Ectodermal cell (in vitro differentiated cells): ENCODE results near the gene ULBP2.
"Not testable (repeated sequence)": the region's sequence is repeated elsewhere in the genome, so short reads cannot be mapped to it uniquely, and the experiment has no call there.

Source experiments
- H3K27ac ChIP-seq: 2 replicates; pipeline ENCODE4 v1.7.0; 2013; ENCODE audit warnings: mild to moderate bottlenecking, low read depth, low read length; ENCODE audit not compliant: insufficient read depth, poor library complexity, severe bottlenecking
- H3K27me3 ChIP-seq: 2 replicates; pipeline ENCODE4 v1.7.0; 2013; ENCODE audit warnings: mild to moderate bottlenecking, low read length; ENCODE audit not compliant: insufficient read depth, control insufficient read depth, poor library complexity, severe bottlenecking
- H3K36me3 ChIP-seq: one replicate; pipeline ENCODE4 v1.7.0; 2013; ENCODE audit warnings: low read length; ENCODE audit not compliant: control insufficient read depth, insufficient read depth
- H3K4me1 ChIP-seq: one replicate; pipeline ENCODE4 v1.7.0; 2013; ENCODE audit warnings: low read length; ENCODE audit not compliant: control insufficient read depth, insufficient read depth
- H3K4me3 ChIP-seq: 2 replicates; pipeline ENCODE4 v1.7.0; 2013; ENCODE audit warnings: low read depth, low read length, control low read depth; ENCODE audit not compliant: insufficient read depth
- H3K9me3 ChIP-seq: 2 replicates; pipeline ENCODE4 v1.7.0; 2013; ENCODE audit warnings: mild to moderate bottlenecking, low read length, moderate library complexity; ENCODE audit not compliant: control insufficient read depth
- WGBS, 2 experiments: methylation state at CpG; one replicate each; pipeline ENCODE4 v1.1.7; 2013; ENCODE audit warnings: missing lambda C conversion rate in 2 of 2; 5-methylcytosine and 5-hydroxymethylcytosine counted together

Gene ULBP2

DNA sequence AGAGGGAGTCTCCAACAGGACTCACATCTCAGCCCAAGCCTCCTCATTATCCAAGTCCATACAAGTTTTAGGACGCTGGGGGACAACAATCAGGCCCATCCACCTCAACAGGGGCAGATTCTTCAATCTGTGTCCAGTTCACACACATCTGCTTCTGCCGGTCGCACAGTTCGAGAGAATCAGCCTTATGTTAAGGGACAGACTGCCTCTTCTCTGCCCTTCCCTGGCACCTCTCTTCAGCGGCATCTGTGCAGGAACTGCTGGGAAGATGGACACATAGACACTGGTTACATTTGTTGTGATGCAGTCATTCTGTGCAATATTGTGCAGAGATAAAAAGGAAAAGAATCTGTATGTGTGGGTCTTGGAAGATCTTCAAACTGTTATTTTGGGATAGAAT is 43.0 kb downstream of the ULBP2 start:
- WGBS, 2 experiments = 70 to 73% methylated on average over 5 of the region's 5 CpGs
- H3K4me3 ChIP-seq = no peak overlapping the region
- H3K4me1 ChIP-seq = no peaks in the 10 kb centered on the region

DNA sequence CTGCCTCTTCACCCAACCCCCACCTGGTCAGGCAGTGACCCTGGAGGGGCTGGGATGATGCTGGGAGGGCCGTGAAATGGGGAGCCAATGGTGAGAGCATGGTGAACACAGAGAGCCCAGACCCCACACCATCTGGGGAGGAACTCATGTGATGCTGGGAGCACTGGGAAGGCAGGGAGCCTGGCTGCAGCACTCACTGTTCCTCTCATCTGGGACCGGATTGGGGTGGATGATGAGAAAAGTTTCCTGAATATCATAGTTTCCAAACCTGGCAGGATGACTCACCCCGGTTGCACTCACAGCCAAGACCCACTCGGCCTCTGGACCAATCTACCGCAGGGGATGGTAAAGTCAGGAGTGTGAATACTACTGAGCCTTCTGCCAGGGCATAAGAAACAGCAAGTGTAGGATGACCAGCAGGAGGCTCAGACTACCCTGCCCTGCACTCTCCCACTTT is 43.7 kb downstream of the ULBP2 start:
- H3K4me3 ChIP-seq = no peak overlapping the region
- H3K27ac ChIP-seq = no peak overlapping the region
- H3K9me3 ChIP-seq = no peaks in the 10 kb centered on the region
- WGBS, 2 experiments = 32 to 38% methylated on average over 5 of the region's 5 CpGs
- H3K27me3 ChIP-seq = peaks cover 100% of the 10 kb centered on the region
- H3K36me3 ChIP-seq = no peaks in the 10 kb centered on the region
- H3K4me1 ChIP-seq = peaks cover 7% of the 10 kb centered on the region

More for the DNA sequence above, 43.0 kb downstream of the ULBP2 start:
- Histone ChIP-seq H3K36me3 (no peaks in the 10 kb centered on the region), H3K9me3 (no peaks in the 10 kb centered on the region), H3K27ac (no peak overlapping the region), H3K27me3 (peaks cover 97% of the 10 kb centered on the region)

DNA sequence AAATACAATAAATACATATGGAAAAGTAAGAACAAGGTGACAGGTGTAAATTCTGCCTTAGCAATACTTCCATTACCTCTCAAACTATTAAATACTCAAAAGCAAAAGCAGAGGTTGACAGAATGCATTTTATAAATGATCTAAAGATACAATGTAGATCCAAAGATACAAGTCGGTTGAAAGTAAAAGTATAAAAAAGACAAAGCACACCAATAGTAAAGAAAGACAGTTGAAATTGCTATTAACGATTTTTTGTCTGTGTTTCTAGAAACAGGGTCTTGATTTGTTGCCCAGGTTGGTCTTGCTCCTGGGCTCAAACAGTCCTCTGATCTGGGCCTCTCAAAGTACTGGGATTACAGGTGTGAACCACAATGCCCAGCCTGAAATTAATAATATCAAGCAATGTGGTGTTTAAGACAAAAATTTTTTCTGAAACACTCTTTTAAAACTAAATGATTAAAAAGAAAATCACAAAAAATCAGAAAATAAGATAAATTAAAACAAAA is 45.8 kb downstream of the ULBP2 start:
- Histone ChIP-seq H3K27ac (no peak overlapping the region), H3K27me3 (peaks cover 100% of the 10 kb centered on the region), H3K4me1 (peaks cover 9% of the 10 kb centered on the region), H3K36me3 (no peaks in the 10 kb centered on the region), H3K4me3 (no peak overlapping the region), H3K9me3 (no peaks in the 10 kb centered on the region)
- 54 to 66% methylated on average over 2 of the region's 2 CpGs for WGBS, 2 experiments

DNA sequence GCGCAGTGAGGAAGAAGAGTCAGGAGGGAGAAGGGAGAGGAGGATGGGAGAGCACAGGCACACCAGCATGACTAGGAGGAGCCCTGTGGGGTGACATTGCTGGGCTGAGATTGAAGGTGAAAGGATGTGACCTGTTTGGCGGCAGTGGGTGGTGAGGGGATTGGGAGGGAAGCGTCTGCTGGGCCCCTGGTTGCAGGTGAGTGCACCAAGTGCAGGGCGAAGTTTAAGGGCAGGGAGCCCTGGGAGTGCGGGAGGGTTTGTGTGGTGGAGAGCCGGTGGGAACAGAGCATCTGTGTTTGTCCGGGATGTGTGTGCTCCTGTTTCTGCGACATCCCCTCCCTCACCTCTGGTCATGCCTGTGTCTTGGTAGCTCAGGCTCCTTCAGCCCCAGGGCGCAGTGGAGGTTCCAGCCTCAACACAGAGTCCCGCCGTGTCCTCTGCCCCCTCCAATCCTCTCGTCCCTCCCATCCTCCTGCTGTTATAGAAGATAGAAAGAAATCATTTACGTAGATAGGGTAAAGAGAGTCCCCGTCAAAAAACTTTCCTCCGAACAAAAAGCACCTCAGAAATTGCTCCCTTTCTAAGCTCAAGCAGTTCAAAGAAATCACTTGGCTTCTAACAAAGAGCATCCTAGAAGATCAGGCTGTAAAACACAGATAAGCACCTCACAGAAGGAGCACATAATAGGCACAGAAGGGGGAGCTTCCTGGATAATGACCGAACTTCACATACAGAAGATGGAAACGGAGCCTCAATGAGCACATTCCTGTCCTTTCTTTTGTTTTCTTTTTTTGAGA is 46.9 kb downstream of the ULBP2 start:
- Histone ChIP-seq H3K9me3 (no peaks in the 10 kb centered on the region), H3K4me1 (peaks cover 9% of the 10 kb centered on the region), H3K4me3 (no peak overlapping the region), H3K27me3 (peaks cover 100% of the 10 kb centered on the region), H3K36me3 (no peaks in the 10 kb centered on the region), H3K27ac (no peak overlapping the region)
- 7 to 8% methylated on average over 13 to 17 of the region's 17 CpGs for WGBS, 2 experiments

DNA sequence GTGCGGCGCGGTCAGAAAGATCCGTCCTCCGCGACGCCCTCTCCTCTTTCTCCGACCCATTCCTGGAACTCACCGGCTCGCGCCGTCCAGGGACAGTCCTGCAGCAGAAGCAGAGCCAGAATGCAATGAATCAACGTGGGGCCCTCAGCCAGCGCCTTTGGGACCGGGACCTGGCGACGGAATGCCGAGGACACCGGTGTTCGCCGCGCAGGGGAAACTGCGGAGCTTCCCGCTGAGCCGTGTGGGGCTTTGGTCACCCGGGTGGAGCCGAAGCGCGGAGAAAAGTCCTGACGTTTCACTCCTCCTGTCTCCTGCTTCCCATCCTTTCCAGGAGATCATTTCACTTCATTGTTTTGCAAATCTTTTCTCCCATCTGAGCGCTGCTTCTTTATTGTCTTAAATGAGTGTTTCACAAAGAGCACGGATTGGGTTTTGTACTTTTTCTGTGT is 48.4 kb downstream of the ULBP2 start:
- peaks cover 9% of the 10 kb centered on the region for H3K4me1 ChIP-seq
- no peaks in the 10 kb centered on the region for H3K9me3 ChIP-seq
- peaks cover 100% of the 10 kb centered on the region for H3K27me3 ChIP-seq
- WGBS, 2 experiments = 1 to 2% methylated on average over 32 of the region's 32 CpGs
- no peak overlapping the region for H3K27ac ChIP-seq
- no peaks in the 10 kb centered on the region for H3K36me3 ChIP-seq
- no peak overlapping the region for H3K4me3 ChIP-seq

DNA sequence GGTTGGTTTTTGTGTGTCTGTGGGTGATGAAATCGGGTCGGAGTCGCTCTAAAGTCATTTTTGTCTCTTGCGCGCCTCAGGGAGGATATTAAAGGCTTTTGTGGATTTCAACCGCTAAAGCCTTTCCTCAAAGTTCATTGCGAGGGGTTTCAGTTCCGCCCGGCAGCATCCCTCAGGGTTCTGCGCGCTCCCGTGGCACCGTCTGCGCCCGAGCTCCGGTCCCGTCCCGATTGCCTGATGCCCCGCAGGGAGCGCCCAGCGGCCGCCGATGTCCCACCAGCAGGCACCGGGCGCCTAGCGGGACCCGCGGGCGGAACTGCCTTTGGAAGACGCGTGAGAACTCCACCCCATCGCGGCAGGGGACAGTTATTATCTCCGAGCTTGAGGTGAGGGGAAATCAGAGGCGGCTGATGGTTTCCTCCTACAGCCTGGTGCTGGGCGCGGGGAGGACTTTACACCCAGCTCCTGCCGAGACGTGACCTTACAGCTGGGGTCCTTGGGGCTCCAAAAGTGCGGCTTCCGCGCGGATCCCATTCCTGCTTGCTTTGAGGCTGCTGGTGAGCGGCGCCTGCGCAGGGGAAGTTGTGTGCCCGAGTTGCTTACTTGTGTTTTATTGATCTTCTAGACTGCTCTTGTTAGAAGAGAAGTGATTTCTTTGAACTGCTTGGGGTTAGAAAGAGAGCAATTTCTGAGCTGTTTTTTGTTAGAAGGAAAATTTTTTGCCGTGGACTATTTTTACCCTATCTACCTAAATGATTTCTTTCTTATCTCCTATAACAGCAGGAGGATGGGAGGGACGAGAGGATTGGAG is 49.1 kb downstream of the ULBP2 start:
- WGBS, 2 experiments = 1% methylated on average over 48 of the region's 49 CpGs
- H3K36me3 ChIP-seq = no peaks in the 10 kb centered on the region
- peaks cover 9% of the 10 kb centered on the region for H3K4me1 ChIP-seq
- H3K9me3 ChIP-seq = no peaks in the 10 kb centered on the region
- no peak overlapping the region for H3K27ac ChIP-seq
- peaks cover 100% of the 10 kb centered on the region for H3K27me3 ChIP-seq
- peak overlapping the region; percentile 14 for H3K4me3 ChIP-seq

DNA sequence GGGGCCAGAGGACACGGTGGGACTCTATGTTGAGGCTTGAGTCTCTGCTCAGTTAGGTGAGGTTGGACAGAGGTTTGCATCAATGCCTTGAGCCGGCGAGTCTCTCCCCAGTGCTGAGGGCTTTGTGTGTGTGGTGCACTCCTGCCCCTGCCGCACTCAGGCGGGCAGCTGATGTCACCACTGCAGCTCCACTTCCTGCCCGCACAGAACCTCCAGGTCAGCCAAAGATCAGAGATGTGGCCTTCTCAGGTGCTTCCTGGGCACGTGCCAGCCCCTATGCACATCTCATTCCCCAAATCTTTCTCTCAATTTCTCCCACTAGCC is 49.6 kb downstream of the ULBP2 start:
- not testable (repeated sequence) for H3K9me3 ChIP-seq, H3K36me3 ChIP-seq, H3K4me3 ChIP-seq, H3K4me1 ChIP-seq, H3K27ac ChIP-seq
- peaks cover 95% of the 10 kb centered on the region for H3K27me3 ChIP-seq
- 1 to 4% methylated on average over 7 of the region's 7 CpGs for WGBS, 2 experiments

DNA sequence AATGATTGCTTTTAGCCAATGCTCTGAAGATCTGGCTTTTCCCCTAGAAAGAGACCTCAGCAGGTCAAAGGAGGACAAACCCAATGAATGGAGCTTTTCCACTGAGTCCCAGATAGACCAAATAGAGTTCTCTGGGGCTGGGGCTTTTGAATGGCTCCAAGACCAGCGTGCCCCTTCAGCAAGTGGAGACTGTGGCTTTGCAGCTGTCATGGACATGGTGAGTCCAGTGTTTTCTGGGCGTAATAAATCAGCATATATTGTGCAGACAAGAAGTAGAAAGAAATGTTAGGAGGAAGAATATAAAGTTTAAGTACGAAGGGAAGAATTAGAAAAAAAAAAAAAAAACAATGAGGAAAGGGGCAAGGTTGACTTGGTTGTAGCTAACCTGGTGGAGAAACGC is 50.0 kb downstream of the ULBP2 start:
- Histone ChIP-seq H3K27ac (no peak overlapping the region), H3K27me3 (peaks cover 91% of the 10 kb centered on the region), H3K9me3 (no peaks in the 10 kb centered on the region), H3K4me3 (no peak overlapping the region), H3K4me1 (peaks cover 9% of the 10 kb centered on the region), H3K36me3 (no peaks in the 10 kb centered on the region)
- 54 to 62% methylated on average over 4 of the region's 4 CpGs for WGBS, 2 experiments

DNA sequence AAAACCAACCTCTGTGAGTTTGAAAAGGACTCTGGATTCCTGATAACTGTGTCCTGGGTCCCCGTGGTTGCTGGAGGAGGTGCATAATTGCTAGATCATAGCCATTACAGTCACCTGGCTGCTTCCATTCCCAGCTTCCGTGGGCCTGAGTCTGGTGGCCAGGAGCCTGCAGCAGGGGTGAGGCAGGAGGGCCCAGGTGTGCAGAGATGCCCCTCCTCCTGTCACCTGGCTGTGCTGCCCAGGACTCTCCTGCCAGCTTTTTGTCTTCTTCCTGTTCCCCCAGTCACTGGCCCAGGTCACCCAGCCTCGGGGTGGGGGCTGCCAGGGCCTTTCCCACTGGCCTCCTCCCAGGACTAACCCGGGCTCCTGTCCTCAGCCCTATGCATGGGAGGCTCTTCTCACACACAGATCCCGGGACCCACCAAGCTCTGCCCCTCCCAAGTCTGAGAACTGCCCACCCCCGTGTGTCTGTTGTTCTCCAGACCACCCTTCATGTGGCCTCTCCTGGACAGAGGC is 53.5 kb downstream of the ULBP2 start:
- Histone ChIP-seq H3K9me3 (no peaks in the 10 kb centered on the region), H3K27me3 (peaks cover 57% of the 10 kb centered on the region), H3K27ac (no peak overlapping the region), H3K4me1 (peaks cover 4% of the 10 kb centered on the region), H3K36me3 (no peaks in the 10 kb centered on the region), H3K4me3 (no peak overlapping the region)
- 82% methylated on average over 6 of the region's 6 CpGs for WGBS, 2 experiments

DNA sequence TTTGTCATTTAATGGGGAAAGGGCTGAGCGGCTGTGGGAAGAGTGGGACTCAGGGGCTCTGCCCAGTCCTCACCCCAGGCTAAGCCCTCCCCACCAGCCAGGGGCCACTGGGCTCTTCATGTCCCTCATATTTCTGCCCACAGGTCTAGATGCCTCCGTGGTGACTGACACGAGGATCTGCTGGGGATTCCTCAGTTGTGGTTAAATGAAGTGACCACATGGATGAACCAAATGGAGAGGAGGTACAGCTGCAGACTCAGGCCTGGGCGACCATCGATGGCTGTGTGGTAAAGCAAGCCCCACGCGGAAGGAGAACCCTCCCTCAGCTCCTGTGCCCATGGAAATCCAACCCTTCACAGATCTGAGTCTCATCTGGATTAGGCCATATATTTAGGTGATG is 54.2 kb downstream of the ULBP2 start:
- H3K4me1 ChIP-seq = no peaks in the 10 kb centered on the region
- H3K9me3 ChIP-seq = no peaks in the 10 kb centered on the region
- no peak overlapping the region for H3K27ac ChIP-seq
- 86 to 94% methylated on average over 7 of the region's 7 CpGs for WGBS, 2 experiments
- no peak overlapping the region for H3K4me3 ChIP-seq
- H3K27me3 ChIP-seq = peaks cover 50% of the 10 kb centered on the region
- no peaks in the 10 kb centered on the region for H3K36me3 ChIP-seq
